ENCODE data around the gene DERA.
A peak's percentile ranks its signal among the peaks of the same experiment; 100 is the strongest.

Gene DERA

GRCh38 chr12:15928870-15929571, 17.9 kb downstream of the DERA start:
- no peak for DNase-seq (ENCODE audit: low read depth)
- TF ChIP-seq CTCF (conservative IDR thresholded peaks at IDR 0.05; ENCODE audit: low read depth, low read length), result no peak
- H3K4me3 ChIP-seq (ENCODE audit: low read depth, low read length), result no peak overlapping the region

DNA sequence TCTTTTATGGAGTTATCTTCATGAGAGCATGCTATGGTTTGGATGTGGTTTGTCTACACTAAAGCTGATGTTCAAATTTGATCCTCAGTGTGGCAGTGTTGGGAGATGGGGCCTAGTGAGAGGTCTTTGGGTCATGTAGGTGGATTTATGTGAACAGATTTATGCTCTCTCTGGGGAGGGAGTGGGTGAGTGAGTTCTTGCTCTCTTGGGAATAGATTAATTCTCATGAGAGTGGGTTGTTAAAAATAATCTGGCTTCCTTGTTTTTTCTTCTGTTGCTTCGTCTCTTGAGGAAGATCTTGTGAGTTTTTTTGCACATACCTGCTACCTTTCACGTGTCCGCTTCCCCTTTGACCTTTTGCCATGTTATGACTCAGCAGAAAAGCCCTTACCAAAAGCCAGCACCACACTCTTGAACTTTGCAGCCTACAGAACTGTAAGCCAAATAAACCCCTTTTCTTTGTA, 20.5 kb downstream of the DERA start:
- DNase-seq (ENCODE audit: low read depth), result peak; percentile 32
- H3K4me3 ChIP-seq (ENCODE audit: low read depth, low read length), result no peak overlapping the region
- TF ChIP-seq CTCF (conservative IDR thresholded peaks at IDR 0.05; ENCODE audit: low read depth, low read length), result peak; percentile 31

DNA sequence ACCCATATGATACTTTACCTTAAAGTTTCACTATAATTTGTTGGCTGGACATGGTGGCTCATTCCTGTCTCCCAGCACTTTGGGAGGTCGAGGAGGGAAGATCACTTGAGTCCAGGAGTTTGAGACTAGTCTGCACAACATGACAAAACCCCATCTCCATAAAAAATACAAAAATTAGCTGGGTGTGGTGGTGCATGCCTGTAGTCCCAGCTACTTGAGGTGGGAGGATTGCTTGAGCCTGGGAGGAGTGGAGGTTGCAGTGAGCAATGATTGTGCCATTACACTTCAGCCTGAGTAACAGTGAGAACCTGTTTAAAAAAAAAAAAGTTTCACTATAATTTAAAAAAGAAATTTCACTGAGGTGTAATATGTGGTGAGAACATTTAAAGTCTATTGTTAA, 21.2 kb downstream of the DERA start:
- TF ChIP-seq CTCF (conservative IDR thresholded peaks at IDR 0.05; ENCODE audit: low read depth, low read length), result no peak
- DNase-seq (ENCODE audit: low read depth), result no peak
- H3K4me3 ChIP-seq (ENCODE audit: low read depth, low read length), result no peak overlapping the region

DNA sequence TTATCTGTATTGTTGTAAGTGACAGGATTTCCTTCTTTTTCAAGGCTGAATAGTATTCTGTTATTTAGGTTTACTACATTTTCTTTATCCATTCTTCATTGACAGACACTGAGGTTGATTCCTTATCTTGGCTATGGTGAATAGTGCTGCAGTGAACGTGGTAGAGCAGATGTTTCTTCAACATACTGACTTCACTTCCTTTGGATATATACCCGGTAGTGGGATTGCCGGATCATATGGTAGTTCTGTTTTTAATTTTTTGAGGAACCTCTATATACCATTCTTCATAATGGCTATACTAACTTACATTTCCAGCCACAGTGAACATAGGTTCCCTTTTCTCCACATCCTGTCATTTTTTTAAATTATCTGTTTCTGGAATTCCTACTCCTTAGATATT, 21.8 kb downstream of the DERA start:
- no peak overlapping the region for H3K4me3 ChIP-seq (ENCODE audit: low read depth, low read length)
- no peak for TF ChIP-seq CTCF (conservative IDR thresholded peaks at IDR 0.05; ENCODE audit: low read depth, low read length)
- DNase-seq (ENCODE audit: low read depth), result no peak

DNA sequence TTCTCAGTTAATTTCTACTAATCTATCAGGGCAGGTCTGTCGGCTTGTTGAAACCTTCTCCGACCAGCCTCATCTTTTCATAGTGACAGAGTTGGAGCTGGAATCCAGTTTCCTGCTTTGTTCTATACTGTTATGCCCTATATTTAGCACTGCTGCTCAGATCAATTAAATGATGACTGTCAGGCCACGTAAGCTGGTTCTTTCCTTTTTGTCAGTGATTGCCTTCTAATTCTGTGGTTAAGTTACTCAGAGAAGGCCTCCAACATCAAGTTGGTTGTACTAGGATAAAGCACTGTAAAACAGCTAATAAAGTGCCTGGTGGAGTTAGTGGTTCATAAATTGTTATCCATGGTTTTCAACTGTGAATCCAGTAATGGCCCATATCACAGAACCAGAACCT, 22.6 kb downstream of the DERA start:
- H3K4me3 ChIP-seq (ENCODE audit: low read depth, low read length), result no peak overlapping the region
- no peak for DNase-seq (ENCODE audit: low read depth)
- no peak for TF ChIP-seq CTCF (conservative IDR thresholded peaks at IDR 0.05; ENCODE audit: low read depth, low read length)

DNA sequence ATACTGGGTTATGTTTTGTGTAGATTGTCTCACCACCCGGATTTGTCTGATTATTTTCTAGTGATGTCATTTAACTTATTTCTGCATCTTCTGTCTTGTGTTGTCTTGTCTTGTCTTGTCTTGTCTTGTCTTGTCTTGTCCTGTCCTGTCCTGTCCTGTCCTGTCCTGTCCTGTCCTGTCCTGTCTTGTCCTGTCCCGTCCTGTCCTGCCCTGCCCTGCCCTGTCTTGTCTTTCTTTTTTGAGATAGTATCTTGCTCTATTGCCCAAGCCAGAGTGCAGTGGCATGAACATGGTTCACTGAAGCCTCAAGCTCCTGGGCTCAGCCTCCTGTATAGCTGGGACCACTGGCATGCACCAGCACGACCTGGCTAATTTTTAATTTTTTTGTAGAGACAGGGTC, 25.6 kb downstream of the DERA start:
- no peak for DNase-seq (ENCODE audit: low read depth)
- TF ChIP-seq CTCF (conservative IDR thresholded peaks at IDR 0.05; ENCODE audit: low read depth, low read length), result no peak

DNA sequence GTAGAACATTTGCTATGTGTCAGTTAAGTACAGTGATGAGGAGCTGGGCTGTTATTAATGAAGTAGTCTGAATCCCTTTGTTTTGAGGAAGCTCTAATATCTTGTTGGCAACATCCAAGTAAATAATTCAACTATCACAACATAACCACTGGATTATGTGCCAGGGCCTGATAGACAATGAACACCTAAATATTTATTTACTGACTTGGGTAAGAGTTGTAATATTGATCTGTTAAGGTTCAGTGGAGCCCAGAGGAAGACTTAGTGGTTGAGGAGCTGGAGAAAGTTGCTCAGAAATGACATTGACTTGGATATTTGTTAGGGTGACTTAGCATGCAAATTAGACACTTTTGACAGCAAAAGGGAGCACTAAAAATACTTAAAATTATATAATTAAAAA, 26.8 kb downstream of the DERA start:
- DNase-seq (ENCODE audit: low read depth), result no peak
- no peak overlapping the region for H3K4me3 ChIP-seq (ENCODE audit: low read depth, low read length)
- TF ChIP-seq CTCF (conservative IDR thresholded peaks at IDR 0.05; ENCODE audit: low read depth, low read length), result no peak

More for the DNA sequence above, 25.6 kb downstream of the DERA start:
- H3K4me3 ChIP-seq (ENCODE audit: low read depth, low read length), result no peak overlapping the region
